NCI-H1092 treated with DMSO at 0.1 percent for 48 hours (cell line): ENCODE measurements around the gene CFAP410.

Source experiments
- DNase-seq: peaks from one replicate; lab custom pipeline; 2025; lab: John Stamatoyannopoulos, UW

The CFAP410 gene

DNA sequence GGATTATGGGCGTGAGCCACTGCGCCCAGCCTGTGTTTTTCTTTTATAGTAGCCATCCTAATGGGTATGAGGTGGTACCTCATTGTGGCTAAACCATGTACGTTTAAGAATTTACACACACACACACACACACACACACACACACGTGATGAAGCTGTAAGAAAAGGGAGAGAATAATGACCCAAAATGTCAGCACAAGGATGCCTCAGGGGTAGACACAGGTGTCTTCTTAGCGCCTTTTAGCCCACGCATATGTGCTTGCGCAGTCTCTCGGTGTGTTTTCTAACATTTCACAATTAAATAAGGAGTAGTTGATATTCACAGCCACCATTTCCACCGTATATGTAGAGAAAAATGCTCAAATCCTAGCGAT lies 40.1 kb downstream of the CFAP410 start:
- no peak for DNase-seq

DNA sequence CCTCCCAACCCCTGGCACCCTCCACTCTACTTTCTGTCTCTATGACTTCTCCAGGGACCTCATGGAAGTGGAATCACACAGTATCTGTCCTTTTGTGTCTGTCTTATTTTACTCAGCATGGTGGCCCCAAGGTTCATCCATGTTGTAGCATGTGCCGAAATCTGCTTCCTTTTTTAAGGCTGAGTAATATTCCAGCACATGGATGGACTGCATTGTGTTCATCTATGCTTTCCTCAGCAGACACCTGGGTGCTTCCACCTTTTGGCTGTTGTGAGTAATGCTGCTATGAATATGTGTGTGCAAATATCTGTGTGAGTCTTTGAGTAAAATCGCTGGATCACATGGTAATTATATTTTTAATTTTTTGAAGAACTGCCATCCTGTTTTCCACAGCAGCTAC lies 40.9 kb downstream of the CFAP410 start:
- DNase-seq = no peak

DNA sequence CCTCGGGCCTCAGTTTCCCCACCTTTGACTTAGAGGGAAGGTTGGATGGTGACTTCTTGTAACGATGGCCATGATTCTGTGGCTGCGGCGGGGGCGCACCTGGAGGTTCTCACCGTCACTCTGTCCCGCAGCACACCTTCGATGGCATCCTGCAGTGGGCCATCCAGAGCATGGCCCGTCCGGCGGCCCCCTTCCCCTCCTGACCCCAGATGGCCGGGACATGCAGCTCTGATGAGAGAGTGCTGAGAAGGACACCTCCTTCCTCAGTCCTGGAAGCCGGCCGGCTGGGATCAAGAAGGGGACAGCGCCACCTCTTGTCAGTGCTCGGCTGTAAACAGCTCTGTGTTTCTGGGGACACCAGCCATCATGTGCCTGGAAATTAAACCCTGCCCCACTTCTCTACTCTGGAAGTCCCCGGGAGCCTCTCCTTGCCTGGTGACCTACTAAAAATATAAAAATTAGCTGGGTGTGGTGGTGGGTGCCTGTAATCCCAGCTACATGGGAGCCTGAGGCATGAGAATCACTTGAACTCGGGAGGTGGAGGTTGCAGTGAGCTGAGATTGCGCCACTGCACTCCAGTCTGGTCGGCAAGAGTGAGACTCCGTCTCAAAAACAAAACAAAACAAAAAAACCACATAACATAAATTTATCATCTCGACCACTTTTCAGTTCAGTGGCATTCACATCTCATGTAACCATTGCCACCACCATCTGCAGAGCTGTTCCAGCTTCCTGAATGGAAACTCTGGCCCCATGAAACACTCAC lies 41.5 kb downstream of the CFAP410 start:
- DNase-seq = peak; percentile 83

DNA sequence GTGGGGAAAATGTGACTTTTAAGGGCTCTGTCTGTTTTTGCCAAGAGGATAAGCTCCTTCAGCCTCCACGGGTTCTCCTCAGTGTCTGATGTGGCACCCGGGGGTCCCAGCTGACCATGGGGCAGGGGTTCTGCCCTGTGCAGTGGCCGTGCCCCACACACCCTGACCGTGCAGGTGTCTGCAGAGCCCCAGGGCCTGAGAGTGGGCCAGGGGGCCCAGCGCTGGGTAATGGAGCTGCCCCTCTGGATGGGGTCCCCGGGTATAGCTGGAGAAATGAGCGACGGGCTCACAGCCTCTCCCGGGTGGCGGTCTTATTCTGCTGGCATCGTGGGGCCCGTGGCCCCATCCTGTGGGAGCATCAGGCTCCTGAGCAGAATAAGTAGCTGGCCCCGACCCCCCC lies 42.3 kb downstream of the CFAP410 start:
- no peak for DNase-seq

DNA sequence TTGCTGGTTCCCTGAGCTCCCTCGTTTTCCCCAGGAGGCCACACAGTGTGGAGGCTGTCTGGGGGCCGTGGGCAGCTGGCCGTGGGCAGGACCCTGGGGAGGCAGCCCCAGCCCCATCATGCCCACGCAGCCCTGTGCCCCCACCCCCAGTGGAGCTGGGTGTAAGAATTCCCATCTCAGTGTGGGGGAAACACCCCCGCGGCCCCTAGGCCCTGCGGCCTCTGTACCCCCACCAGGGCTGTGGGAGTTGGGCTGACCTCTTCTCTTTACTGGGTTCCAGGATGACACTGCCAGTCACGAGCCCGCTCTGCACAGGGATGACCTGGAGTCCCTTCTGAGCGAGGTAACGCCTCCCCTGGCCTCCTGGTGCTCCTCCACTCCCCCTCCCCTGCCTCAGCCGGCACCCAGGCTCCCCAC lies 43.1 kb downstream of the CFAP410 start:
- no peak for DNase-seq

DNA sequence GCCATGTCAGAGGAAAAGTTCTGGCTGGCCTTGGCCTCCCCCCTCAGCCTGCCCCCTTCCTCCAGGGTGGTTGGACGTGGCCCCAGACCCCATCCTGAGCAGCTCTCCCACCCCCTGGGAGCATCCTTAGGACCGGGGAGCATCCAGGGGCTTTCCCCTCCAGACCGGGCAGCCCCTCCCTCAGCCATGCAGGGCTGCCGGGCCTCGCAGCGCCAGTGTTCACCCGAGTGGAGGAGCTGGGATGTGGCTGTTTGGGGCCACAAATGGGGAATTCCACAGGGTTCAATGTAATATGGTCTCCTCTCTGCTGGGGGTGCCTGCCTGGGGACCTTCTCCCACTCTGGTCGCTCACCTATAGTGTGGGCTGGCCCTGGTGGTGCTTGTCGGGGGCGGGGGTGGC lies 43.5 kb downstream of the CFAP410 start:
- DNase-seq = no peak

DNA sequence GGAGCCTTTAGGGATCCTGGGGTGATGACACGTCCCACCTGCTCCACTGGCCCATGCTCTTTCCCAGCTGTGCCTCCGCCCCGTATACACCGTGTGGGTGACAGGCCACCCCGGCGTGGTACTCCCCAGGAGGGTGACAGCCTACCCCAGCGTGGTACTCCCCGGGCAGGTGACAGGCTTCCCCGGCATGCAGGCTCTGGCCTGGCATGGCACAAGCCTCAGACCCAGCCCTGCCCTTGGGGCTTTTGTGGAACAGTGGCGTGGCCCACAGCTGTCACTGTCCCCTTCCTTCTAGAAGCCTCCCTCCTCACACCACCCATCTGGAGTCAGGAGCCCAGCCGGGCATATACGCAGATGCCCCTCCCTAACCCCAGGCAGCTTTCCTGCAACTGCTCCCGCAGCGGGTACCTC lies 44.0 kb downstream of the CFAP410 start:
- DNase-seq = no peak

DNA sequence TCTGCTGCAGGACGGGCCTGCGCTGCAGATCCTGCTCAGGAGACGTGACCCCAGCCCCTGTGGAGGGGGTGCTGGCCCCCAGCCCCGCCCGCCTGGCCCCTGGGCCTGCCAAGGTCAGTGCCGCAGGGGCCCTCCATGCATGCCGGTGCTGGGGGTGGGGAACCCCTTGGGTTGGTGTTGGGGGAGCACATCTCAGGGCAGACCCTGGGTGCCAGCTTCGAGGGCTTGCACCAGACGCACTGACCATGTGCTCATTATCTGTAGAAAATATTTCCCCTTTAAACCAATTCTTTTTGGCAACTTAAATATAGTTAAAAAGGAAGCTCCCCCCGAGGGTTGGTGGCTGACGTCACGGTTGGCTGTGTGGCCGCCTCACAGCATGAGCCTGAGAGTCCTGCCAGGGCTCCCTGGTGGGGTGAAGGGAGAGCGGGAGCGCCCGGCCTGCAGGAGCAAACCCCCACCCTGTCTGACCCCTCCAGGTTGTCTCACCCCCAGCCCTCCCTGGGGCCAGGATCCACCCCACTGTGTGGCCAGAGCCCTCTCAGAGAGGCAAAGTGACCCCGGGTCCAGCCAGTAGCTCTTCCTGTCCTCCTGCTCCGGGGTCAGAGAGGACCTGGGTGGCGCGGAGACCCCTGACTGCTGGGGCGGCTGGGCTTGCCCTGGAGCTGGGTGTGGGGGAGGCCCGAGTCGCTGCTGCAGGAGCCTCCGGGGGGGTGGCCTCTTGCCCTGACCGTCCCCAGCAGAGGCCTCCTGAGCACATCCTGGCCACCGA lies 44.6 kb downstream of the CFAP410 start:
- peak; percentile 27 for DNase-seq

DNA sequence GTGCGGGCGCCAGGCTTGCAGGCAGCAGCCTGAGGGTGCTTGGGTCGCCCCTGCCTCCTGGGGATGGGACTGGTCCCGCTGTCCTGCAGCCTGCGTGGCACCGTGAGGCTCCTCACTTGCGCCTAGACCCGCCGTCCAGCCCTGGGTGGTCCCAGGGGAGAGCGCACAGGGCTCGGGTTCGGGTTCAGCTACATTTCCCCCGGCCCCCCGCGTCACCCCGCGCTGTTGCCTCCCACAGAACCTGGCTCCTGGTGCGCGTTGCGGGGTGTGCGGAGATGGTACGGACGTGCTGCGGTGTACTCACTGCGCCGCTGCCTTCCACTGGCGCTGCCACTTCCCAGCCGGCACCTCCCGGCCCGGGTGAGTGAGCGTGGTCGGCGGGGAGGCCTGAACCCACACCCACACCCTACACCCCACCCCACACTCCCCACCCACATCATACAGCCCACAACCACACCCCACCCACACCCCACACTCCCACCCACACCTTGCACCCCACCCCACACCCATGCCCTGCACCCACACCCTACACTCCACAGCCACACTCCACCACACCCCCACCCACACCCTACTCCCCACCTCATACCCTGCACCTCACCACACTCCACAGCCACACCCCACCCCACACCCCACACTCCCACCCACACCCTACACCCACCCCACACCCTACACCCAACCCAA lies 45.5 kb downstream of the CFAP410 start:
- DNase-seq = no peak

DNA sequence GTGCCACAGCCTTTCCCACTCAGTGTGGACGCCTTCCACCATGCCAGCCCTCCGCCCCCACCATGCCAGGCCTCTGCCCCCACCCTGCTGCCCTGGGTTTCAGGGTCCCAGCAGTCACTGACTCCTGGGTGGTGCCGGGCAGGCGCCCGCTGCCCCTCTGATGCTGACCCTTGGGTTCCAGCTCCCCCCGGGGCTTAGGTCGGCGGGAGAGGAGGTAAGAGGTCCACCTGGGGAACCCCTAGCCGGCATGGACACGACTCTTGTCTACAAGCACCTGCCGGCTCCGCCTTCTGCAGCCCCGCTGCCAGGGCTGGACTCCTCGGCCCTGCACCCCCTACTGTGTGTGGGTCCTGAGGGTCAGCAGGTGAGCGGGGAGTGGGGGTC lies 46.4 kb downstream of the CFAP410 start:
- no peak for DNase-seq

DNA sequence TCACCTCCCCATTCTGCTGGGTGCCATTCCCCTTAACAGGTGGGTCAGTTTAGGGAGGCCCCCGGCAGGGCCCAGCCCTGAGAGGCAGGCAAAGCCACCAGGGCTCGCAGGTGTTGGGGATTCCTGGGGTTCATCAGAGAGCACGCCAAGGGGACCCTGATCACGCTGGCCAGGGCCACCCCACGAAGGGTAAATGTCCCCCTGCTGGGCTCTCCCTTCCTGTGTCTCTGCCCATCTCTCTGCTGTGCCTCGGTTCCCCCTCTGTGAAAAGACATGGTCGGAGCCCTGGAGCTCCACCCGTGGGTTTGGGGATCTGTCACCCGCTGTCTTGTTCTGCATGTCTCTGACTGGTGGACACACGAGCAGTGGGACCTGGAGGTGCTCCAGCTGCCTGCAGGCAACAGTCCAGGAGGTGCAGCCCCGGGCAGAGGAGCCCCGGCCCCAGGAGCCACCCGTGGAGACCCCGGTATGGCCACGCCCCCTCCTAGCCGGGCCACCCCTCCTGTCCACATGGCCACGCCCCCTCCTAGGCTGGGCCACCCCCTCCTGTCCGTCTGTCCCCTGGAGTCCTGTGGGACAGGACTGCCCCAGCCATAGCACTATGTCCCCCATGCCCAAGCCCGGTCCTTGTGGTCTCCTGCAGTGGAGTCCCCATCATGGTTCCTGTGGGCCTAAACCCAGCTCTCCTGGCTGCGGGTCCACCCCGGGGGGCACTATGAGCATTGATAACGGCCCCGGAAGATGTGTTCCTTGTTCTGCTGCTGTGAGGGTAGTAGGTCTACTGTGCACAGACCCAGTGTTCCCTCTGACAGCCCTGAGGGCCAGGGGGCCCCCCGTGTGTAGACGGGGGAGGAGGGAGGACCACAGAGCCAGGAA lies 47.0 kb downstream of the CFAP410 start:
- no peak for DNase-seq

DNA sequence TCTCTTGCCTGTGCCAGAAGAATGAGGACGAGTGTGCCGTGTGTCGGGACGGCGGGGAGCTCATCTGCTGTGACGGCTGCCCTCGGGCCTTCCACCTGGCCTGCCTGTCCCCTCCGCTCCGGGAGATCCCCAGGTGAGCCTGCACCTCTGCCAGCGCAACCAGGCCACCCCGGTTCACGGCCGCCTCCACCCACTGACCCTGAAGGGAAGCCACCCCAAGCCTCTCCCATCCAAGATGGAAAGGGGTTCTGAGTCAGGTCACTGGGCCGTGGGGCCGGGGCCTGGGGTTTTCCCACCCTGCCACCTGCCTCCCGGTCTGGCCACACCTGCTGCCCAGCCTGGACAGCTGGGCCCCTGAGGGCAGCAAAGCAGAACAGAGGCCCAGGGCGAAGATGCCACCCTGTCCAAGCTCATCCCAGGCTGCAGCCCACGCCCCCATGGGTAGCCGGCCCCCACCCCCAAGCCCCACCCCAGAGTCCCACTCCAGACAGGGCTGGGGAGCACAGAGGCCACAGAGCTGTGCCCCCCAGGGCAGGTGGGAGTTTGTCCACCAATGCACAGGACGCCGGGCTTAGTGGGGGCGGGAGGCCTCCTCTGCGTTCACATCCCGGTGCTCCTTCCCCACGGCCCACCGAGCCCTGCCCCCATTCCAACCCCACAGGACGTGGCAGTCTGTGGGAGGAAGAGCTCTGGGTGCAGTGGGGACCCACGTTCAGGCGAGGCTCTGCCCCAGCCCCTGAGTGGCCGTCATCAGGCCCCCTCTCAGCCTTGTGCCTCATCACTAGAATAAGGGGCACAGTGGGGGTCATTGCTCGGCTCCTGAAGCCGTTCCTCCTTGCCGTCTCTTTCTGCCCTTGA lies 47.9 kb downstream of the CFAP410 start:
- no peak for DNase-seq

DNA sequence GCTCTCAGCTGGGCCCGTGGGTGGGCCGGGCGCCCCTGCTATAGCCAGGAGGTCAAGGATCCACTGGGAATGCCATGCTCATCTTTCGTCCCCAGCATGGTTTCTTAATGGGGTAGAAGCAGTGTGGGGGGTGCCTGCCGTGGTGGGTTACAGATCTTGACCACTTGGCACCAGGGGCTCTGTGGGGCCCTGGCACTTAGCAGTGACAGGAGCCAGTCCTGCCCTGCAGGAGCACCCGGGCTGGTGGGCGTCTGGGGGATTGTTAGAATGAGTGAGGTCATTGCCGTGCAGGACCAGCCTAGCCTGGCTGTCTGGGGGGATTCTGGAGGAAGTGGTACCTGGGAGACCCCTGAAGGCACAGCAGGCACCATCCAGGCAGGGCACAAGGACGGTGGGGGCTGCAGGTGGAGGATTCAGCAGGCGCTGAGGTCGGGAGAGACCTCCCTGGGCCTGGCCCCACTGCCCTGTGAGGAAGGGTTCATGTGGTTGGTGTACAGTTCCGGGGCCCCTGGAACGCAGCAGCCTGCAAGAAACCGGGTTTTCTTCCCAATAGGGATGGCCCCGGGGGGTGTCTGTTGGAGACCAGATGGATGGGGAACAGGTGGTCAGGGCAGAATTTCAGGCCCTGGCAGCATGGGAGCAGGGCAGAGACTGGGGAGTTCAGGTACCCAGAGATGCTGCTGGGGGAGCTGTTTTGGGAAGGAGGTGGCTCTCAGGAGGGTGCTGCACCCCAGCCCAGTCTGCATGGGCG lies 48.7 kb downstream of the CFAP410 start:
- no peak for DNase-seq

DNA sequence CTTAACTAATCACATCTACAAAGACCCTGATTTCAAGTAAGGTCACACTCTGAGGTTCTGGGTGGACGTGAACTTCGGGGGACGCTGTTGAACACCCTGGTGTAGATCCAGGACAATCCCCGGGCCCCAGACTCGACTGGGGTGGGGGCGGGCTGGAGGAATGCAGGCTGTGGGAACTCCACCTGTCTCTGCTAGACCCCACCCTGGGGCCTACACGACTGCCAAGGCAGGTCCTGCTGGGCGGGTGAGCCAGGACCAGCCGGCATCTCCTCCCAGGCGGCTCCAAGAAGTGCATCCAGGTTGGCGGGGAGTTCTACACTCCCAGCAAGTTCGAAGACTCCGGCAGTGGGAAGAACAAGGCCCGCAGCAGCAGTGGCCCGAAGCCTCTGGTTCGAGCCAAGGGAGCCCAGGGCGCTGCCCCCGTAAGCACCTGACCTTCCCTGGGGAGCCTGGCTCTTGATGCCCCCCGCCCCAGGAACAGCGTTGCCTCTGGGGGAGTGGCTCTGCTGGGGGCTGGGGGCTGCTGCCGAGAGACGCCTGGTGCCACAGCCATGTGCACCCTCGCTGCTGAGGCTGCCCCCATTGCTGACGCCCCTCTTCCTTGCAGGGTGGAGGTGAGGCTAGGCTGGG lies 49.7 kb downstream of the CFAP410 start:
- DNase-seq = no peak

DNA sequence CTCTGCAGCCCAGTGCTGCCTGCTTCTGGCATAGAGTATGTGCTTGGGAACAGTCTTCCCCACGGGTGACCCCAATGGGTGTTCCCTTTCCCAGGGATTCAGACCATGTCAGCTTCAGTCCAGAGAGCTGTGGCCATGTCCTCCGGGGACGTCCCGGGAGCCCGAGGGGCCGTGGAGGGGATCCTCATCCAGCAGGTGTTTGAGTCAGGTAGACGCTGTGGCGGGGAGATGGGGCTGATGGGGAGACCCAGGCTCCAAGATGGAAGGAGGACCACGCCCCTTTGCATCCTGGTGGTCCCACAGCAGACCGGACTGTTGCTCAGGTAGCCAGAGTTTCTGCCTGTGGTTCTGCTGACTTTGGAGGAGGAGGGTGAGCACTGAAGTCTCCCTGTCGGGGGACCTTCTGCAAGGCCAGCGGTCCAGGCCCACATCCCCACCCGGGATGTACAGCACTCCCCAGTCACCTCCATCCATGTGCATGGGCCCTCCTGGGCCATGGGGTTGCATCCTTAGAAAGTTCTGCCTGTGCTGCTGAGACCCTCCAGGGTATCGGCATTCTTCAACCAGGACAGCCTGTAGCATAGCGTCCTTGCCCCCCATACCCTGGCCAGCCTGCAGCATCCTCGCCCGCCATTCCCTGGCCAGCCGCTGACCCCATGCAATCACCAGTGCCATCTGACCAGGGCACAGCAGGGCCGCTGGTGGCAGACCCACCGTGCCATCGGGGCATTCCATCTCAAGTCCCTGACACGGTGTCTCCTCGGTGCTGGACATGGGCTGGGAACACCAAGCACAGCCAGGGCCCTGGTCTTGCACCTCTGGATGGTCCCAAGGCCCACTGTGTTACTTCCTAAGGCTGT lies 50.7 kb downstream of the CFAP410 start:
- DNase-seq = no peak

DNA sequence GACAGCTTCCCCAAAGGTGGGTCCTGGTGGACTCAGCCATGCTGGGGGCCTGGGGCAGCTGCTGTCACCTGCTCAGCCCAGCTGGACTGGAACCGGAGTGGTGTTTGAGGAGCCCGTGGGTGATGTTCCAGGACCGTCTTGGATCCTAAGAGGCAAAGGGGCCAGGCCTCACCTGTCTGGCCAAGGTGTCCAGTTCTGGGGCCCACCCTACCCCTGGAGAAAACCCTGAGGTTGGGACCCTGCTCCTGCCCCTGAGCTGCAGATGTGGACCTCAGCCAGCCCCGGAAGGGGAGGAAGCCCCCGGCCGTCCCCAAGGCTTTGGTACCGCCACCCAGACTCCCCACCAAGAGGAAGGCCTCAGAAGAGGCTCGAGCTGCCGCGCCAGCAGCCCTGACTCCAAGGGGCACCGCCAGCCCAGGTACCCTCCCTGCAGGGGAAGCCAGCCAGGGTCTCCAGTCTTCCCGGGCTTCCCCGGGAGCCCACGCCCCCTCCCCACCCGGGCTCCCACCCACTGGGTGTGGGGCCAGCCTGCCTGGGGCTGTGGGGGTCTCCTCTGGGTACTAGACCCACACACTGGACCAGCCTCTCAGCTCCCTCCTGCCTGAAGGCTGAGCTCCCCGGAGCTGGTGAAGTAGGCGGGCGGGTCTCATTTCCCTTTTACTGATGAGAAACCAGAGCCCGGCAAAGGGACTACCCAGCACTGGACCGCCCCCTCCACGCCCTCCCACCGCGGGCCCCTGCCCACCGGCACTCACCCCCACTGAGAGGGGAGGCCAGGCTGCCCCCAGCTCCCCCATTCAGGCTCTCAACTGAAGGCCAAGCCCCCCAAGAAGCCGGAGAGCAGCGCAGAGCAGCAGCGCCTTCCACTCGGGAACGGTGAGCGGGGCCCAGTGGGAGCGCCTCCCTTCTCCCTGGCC lies 52.2 kb downstream of the CFAP410 start:
- no peak for DNase-seq

DNA sequence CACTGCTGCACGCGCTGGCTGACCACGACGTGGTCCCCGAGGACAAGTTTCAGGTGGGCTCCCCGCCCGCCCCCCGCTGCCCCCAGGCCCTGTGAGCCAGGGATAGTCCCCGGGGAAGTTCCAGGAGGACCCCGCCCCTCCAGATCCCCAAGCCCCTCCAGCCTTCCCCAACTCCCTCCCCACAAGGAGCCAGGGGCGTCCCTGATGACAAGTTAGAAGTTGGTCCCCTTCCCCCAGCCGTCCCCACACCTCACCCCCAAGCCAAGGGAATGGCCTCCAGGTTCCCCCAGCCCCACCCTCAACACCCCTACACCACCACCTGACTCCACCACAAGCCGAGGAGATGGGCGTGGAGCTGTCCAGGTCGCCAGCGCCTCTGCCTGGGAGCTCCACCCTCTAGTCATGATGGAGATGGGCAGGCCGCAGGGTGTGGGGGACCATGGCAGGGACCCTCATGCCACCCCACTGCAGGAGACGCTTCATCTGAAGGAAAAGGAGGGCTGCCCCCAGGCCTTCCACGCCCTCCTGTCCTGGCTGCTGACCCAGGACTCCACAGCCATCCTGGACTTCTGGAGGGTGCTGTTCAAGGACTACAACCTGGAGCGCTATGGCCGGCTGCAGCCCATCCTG lies 53.0 kb downstream of the CFAP410 start:
- no peak for DNase-seq
